GM12873 (cell line): ENCODE results near the gene MGAT5.

ENCODE experiments used
- CTCF ChIP-seq: IDR thresholded peaks from 2 replicates; pipeline ENCODE4 v1.5.1; 2012; ENCODE audit warnings: low read depth, mild to moderate bottlenecking, moderate library complexity, low read length, control low read depth; ENCODE audit not compliant: insufficient read depth; ENCODE audit errors: missing control alignments

MGAT5 gene

GRCh38 chr2:134460583-134460998 lies 206.7 kb downstream of the MGAT5 start:
- TF ChIP-seq CTCF = peak; percentile 88

DNA sequence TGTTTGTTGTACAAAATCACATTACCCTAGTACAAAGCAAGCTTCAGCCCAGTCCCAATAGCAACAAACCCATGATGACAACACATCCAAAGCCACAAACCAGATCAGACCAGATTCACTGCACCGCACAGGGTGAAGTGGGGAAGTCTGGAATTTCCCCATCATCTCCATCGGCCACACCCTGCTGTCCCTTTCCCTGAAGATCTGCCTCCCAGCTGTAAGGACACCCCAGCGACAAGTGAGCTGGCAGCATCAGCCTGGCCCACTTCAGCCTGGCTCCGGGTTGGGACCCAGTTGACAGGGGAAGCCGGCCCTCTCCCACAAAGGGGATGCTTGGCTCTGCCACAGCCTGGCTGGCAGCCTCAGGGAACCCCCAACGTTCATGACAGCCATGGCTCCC lies 207.6 kb downstream of the MGAT5 start:
- no peak for TF ChIP-seq CTCF

- no peak for TF ChIP-seq CTCF
Measured at GRCh38 chr2:134462275-134462674, 208.4 kb downstream of the MGAT5 start.

GRCh38 chr2:134462791-134463698 lies 209.2 kb downstream of the MGAT5 start:
- TF ChIP-seq CTCF = no peak

GRCh38 chr2:134463699-134464022 lies 209.8 kb downstream of the MGAT5 start:
- no peak for TF ChIP-seq CTCF

DNA sequence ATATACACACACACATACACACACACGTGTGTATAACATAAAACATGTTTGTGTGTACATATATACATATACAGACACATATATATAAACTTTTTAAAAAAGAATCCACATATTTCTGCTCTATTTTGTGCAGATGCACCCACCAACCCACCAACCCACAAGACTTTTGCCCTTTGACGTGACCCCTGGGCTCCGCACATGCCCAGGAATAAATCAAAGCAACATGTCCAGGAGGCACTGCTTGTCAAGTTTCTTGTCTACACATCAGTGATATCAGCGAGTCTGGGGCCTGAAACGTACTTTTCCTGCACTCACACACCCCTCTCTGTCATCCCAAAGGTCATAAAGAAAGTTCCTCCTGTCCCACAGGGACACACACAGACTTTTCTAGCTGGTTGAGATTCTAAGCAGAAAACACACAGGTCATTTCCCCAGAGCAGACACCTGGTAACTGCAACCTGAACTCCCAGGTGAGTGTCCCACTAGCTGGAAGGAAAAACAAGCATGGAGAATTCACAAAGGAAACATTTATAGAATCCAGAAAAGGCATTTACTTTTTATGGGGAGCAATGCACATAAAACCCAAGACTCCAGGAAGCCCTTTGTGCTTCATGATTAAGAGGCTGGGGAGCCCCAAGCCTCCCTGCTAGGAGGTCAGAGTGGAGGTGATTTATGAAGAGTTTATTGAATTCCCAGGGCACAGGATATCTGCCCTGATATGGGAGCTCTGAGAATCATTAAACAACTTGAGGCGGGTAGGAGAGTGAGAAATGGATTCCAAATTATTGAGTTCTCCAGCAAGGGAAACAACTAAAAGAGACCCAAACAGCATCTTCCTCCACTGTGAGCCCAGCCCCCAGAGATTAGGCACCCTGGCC lies 211.6 kb downstream of the MGAT5 start:
- TF ChIP-seq CTCF = no peak

DNA sequence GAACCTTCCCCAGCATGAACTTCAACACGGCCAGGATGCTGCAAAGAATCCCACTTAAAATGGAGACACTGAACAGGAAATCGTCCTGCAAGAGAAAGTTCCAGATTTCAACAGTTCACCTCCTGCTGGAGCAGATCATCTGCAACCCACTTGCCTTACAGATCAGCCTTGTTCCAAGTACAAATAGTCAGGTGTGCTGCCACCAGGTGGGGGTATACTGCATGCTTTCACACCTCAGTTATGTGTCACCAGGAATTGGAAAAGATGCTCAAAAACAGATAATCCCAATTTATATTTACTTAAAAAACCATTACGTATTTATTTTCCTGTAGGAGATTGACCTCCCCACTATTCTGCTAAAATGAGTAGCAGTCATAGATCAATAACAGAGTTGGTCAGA lies 212.3 kb downstream of the MGAT5 start:
- TF ChIP-seq CTCF = peak; percentile 52
